Uterus (tissue), 4 donors: ENCODE results near the gene FADS1. TPM values are rescaled to one million over a fixed set of nuclear protein-coding genes. Genes with fewer than 3 reads are reported as not detected.

Experiments
- DNase-seq, 2 donors: peaks; one replicate each; pipeline ENCODE4 v3.0.0-alpha.2; 2019 to 2020
- H3K27ac ChIP-seq, 2 donors: fragments of 200-600 bp; sonication (generic); 1 replicate in 1 of 2; 2 replicates in 1 of 2; pipeline ENCODE4 v1.5.1; 2016 to 2018
- H3K27me3 ChIP-seq, 2 donors: fragments of 200-600 bp; sonication (generic); one replicate each; pipeline ENCODE4 v1.5.1; 2018 to 2019; ENCODE audit warnings: control low read depth in 1 of 2
- H3K36me3 ChIP-seq, 2 donors: fragments of 200-600 bp; sonication (generic); one replicate each; pipeline ENCODE4 v1.5.1; 2019; ENCODE audit warnings: control low read depth in 1 of 2
- H3K4me1 ChIP-seq, 2 donors: fragments of 200-600 bp; sonication (generic); one replicate each; pipeline ENCODE4 v1.5.1; 2018 to 2019; ENCODE audit warnings: control low read depth in 1 of 2
- H3K4me3 ChIP-seq, 2 donors: fragments of 200-600 bp; sonication (generic); 1 replicate in 1 of 2; 2 replicates in 1 of 2; pipeline ENCODE4 v1.5.1; 2018 to 2019; ENCODE audit warnings: mild to moderate bottlenecking in 1 of 2
- H3K9me3 ChIP-seq, 2 donors: fragments of 200-600 bp; sonication (generic); one replicate each; pipeline ENCODE4 v1.5.1; 2019; ENCODE audit warnings: control low read depth in 1 of 2
- POLR2A ChIP-seq, 2 donors: fragments of 450-650 bp; IDR thresholded peaks; one replicate each; pipeline ENCODE4 v1.6.1; 2016; ENCODE audit warnings: antibody characterized with exemption in 2 of 2, mild to moderate bottlenecking in 1 of 2, moderate library complexity in 1 of 2
- intact Hi-C: fragments of 100-400 bp; cut with DNase I; formaldehyde crosslinking; loops from one replicate; pipeline ENCODE4 v1.15.1; 2023; ENCODE audit warnings: low total_unique reads
- total RNA-seq, 4 donors: library from RNA; depleted of rRNA in 3 of 4; stranded (reverse); fragments of >200 nt in 3 of 4; gene quantifications; one replicate each; pipeline versions ENCODE4 v1.1.0 to v1.2.4, GENCODE V29; 2014 to 2023
- TF ChIP-seq, protein P1 (sequence below), 4 experiments: fragments of 200-600 bp in 2 of 4; fragments of 450-650 bp in 2 of 4; sonication (generic) in 2 of 4; IDR thresholded peaks; one replicate each; pipeline ENCODE4 v1.5.1; 2016 to 2019; ENCODE audit warnings: antibody characterized with exemption in 4 of 4, mild to moderate bottlenecking in 2 of 4, moderate library complexity in 1 of 4
- donor health status: DM: yes; HTN: yes; CAD: no.

The FADS1 gene
- total RNA-seq, 4 donors from 2014 or later = 23.8 to 57.1 (median 38.3) TPM

DNA sequence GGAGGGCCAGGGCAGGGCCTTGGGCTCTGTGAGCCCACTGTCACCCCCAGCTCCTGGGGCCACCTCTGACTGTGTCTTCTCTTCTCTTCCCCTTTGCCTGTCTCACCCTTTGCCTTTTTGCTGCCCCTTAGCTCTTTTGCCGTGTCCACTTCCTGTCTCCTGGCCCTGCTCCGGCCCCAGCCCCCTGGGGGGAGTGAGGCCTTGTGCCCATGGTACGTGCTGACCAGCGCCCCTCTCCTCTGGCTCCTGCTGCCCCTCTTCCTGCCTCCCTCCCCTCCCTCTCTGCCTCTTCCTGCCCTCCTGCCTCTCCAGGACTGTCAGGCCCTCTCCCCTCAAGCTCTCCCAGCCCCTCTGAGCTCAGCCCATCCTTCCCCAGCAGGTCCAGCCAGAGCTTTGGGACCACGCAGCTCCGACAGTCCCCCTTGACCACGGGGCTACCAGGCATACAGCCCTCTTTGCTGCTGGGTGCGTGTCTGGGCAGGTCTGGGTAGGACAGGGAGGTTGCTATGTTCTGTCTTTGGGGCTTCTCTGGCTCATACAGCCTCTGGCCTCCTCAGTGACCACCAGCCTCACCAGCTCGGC is 36.1 kb downstream of the FADS1 start:
- TF ChIP-seq, protein P1, sequence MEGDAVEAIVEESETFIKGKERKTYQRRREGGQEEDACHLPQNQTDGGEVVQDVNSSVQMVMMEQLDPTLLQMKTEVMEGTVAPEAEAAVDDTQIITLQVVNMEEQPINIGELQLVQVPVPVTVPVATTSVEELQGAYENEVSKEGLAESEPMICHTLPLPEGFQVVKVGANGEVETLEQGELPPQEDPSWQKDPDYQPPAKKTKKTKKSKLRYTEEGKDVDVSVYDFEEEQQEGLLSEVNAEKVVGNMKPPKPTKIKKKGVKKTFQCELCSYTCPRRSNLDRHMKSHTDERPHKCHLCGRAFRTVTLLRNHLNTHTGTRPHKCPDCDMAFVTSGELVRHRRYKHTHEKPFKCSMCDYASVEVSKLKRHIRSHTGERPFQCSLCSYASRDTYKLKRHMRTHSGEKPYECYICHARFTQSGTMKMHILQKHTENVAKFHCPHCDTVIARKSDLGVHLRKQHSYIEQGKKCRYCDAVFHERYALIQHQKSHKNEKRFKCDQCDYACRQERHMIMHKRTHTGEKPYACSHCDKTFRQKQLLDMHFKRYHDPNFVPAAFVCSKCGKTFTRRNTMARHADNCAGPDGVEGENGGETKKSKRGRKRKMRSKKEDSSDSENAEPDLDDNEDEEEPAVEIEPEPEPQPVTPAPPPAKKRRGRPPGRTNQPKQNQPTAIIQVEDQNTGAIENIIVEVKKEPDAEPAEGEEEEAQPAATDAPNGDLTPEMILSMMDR (IDR thresholded peaks at IDR 0.05) = no peak
- no peak for TF ChIP-seq POLR2A (IDR thresholded peaks at IDR 0.05)
- Histone ChIP-seq H3K4me3 (no peak overlapping the region), H3K9me3 (no peaks in the 10 kb centered on the region), H3K4me1 (no peaks in the 10 kb centered on the region), H3K36me3 (no peaks in the 10 kb centered on the region), H3K27me3 (no peaks in the 10 kb centered on the region), H3K27ac (no peak overlapping the region)
- no peak for DNase-seq
- intact Hi-C loops = no loop called here

DNA sequence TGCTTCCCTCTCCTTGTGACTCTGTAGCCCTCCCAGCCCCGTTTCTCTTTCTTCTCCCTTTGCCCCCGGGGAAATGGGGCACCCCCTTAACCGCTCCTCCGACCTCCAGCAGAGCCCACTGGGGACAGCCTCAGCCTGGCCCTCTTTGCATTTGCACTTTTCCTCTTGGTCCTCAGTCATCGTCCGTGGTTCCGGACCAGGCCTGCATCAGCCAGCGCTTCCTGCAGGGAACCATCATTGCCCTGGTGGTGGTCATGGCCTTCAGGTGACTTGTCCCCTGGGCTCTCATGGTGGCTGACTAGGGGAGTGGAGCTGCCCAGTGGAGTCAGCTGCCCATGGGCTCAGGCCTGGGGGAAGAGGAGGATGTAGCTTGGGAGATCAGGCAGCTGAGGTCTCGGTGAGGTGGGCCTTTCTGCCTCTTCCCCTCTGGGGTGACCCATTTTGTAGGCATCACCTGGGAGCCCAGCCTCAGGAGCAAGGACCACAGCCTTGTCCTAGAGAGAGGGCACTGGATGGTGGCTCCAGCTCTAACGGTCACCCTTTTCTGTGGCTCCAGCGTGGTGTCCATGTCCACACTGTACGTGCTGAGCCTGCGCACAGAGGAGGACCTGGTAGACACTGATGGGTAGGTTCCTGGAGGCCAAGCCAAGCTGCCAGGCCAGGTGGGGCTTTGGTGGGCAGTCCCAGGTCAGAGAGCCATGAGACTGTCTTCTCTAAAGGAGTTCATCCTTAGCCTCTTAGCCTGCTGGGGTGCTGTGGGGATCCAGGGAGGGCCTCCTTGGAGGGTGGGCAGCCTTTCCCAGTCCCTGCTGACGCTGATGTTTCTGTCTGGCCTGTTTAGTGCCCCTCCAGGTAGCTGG is 36.9 kb downstream of the FADS1 start:
- no peaks in the 10 kb centered on the region for H3K4me1 ChIP-seq
- no peak overlapping the region for H3K27ac ChIP-seq
- H3K27me3 ChIP-seq = no peaks in the 10 kb centered on the region
- no peaks in the 10 kb centered on the region for H3K36me3 ChIP-seq
- TF ChIP-seq, protein P1 (IDR thresholded peaks at IDR 0.05) = no peak
- intact Hi-C loops = no loop called here
- no peak overlapping the region for H3K4me3 ChIP-seq
- no peak for DNase-seq
- no peaks in the 10 kb centered on the region for H3K9me3 ChIP-seq

- H3K9me3 ChIP-seq = no peaks in the 10 kb centered on the region
- H3K27me3 ChIP-seq = no peaks in the 10 kb centered on the region
- no peaks in the 10 kb centered on the region for H3K4me1 ChIP-seq
- H3K36me3 ChIP-seq = no peaks in the 10 kb centered on the region
- intact Hi-C loops = no loop called here
- H3K27ac ChIP-seq = no peak overlapping the region
- TF ChIP-seq, protein P1 (IDR thresholded peaks at IDR 0.05) = no peak
- TF ChIP-seq POLR2A (IDR thresholded peaks at IDR 0.05) = no peak
- DNase-seq = no peak
- no peak overlapping the region for H3K4me3 ChIP-seq
These were observed 37.7 kb downstream of the FADS1 start for GRCh38 chr11:61778920-61779650.

GRCh38 chr11:61778357-61778886 is 38.4 kb downstream of the FADS1 start:
- no peak for DNase-seq
- Histone ChIP-seq H3K4me3 (no peak overlapping the region), H3K9me3 (no peaks in the 10 kb centered on the region), H3K4me1 (no peaks in the 10 kb centered on the region), H3K27me3 (no peaks in the 10 kb centered on the region), H3K36me3 (no peaks in the 10 kb centered on the region), H3K27ac (no peak overlapping the region)
- TF ChIP-seq, protein P1 (IDR thresholded peaks at IDR 0.05) = no peak
- no peak for TF ChIP-seq POLR2A (IDR thresholded peaks at IDR 0.05)
- intact Hi-C loops = no loop called here
